Hindlimb muscle (tissue), 1 donor: ENCODE measurements around the gene HOXA3. TPM values are rescaled to one million over a fixed set of nuclear protein-coding genes. Genes with fewer than 3 reads are reported as not detected.

Experiments
- DNase-seq: peaks from one replicate; pipeline ENCODE4 v3.0.0-alpha.2; 2013
- polyA plus RNA-seq: library from polyadenylated mRNA; unstranded; fragments of 120-200 nt; gene quantifications from one replicate; pipeline ENCODE4 v1.2.1, GENCODE V29; 2013; ENCODE audit not compliant: insufficient read length

Gene HOXA3
- polyA plus RNA-seq, 1 donor, result 11.2 TPM

- no peak for DNase-seq
These were observed 51.0 kb downstream of the HOXA3 start for GRCh38 chr7:27101171-27101956.

- DNase-seq, result no peak
These were observed 51.7 kb downstream of the HOXA3 start for GRCh38 chr7:27100694-27101170.

- no peak for DNase-seq
These were observed 52.7 kb downstream of the HOXA3 start for GRCh38 chr7:27099453-27100370.

- no peak for DNase-seq
These were observed 53.6 kb downstream of the HOXA3 start for GRCh38 chr7:27098578-27099451.

- no peak for DNase-seq
These were observed 54.5 kb downstream of the HOXA3 start for GRCh38 chr7:27097686-27098577.

GRCh38 chr7:27096768-27097514, 55.4 kb downstream of the HOXA3 start:
- DNase-seq, result peak; percentile 77

GRCh38 chr7:27095897-27096767, 56.3 kb downstream of the HOXA3 start, which contains the start of gene HOXA1:
HOXA1 (minus strand) TSS chr7:27096000; CDS start chr7:27095912, 88 bp downstream.
- peak; percentile 82 for DNase-seq

- DNase-seq, result no peak
These were observed 57.1 kb downstream of the HOXA3 start for GRCh38 chr7:27095050-27095896.

- no peak for DNase-seq
These were observed 57.9 kb downstream of the HOXA3 start for GRCh38 chr7:27094304-27095049.

GRCh38 chr7:27093184-27093895, 59.0 kb downstream of the HOXA3 start:
- DNase-seq, result no peak

- DNase-seq, result no peak
These were observed 59.6 kb downstream of the HOXA3 start for GRCh38 chr7:27092819-27093110.

- DNase-seq, result no peak
These were observed 60.2 kb downstream of the HOXA3 start for GRCh38 chr7:27091941-27092818.

- DNase-seq, result no peak
These were observed 61.3 kb downstream of the HOXA3 start for GRCh38 chr7:27091105-27091504.

- DNase-seq, result no peak
These were observed 64.1 kb downstream of the HOXA3 start for GRCh38 chr7:27088002-27088922.

GRCh38 chr7:27083646-27084045, 68.7 kb downstream of the HOXA3 start:
- no peak for DNase-seq
